CD8-positive, alpha-beta memory T cell (primary cell): Measurements from ENCODE around the gene GSTM3. TPM values are rescaled to one million over a fixed set of nuclear protein-coding genes. Genes with fewer than 3 reads are reported as not detected.
A peak's percentile ranks its signal among the peaks of the same experiment; 100 is the strongest.

Experiments used
- CTCF ChIA-PET: fragments of 350-600 bp; sonication (Branson Sonifier 250); formaldehyde crosslinking; loops from one replicate; lab custom pipeline; 2021; ENCODE audit warnings: antibody characterized with exemption; lab: Charles Lee
- POLR2A ChIA-PET: fragments of 350-600 bp; sonication (Branson Sonifier 250); formaldehyde crosslinking; loops from one replicate; lab custom pipeline; 2021; ENCODE audit warnings: antibody characterized with exemption; lab: Charles Lee
- DNase-seq, 5 donors: peaks; one replicate each; pipeline versions ENCODE4 v3.0.0 to v3.0.0-alpha.2; 2020 to 2022; ENCODE audit warnings: mixed read lengths in 1 of 5
- H3K27ac ChIP-seq: one replicate; pipeline ENCODE4 v1.7.0; 2013; ENCODE audit warnings: low read depth, mild to moderate bottlenecking, low read length, moderate library complexity
- H3K27me3 ChIP-seq: 2 replicates; pipeline ENCODE4 v1.7.0; 2013; ENCODE audit warnings: low read length, mild to moderate bottlenecking; ENCODE audit not compliant: insufficient read depth, poor library complexity, severe bottlenecking
- H3K36me3 ChIP-seq: 2 replicates; pipeline ENCODE4 v1.7.0; 2013; ENCODE audit warnings: mild to moderate bottlenecking, low read length, moderate library complexity; ENCODE audit not compliant: insufficient read depth
- H3K4me1 ChIP-seq: 2 replicates; pipeline ENCODE4 v1.7.0; 2013; ENCODE audit warnings: mild to moderate bottlenecking, low read length, moderate library complexity; ENCODE audit not compliant: insufficient read depth
- H3K4me3 ChIP-seq: 2 replicates; pipeline ENCODE4 v1.7.0; 2013; ENCODE audit warnings: mild to moderate bottlenecking, low read length
- H3K9me3 ChIP-seq: 2 replicates; pipeline ENCODE4 v1.7.0; 2013; ENCODE audit warnings: mild to moderate bottlenecking, low read length
- H3K27ac Mint-ChIP-seq, 8 donors: one replicate each; pipeline ENCODE4 v1.8.0; 2020 to 2021; ENCODE audit warnings: mixed read lengths in 8 of 8, mild to moderate bottlenecking in 6 of 8, inconsistent platforms in 3 of 8, moderate library complexity in 3 of 8
- H3K27me3 Mint-ChIP-seq, 2 donors: one replicate each; pipeline ENCODE4 v1.8.0; 2020 to 2021; ENCODE audit warnings: mixed read lengths in 2 of 2, mild to moderate bottlenecking in 1 of 2, moderate library complexity in 1 of 2
- H3K36me3 Mint-ChIP-seq, 3 donors: one replicate each; pipeline ENCODE4 v1.8.0; 2020 to 2021; ENCODE audit warnings: mixed read lengths in 3 of 3, inconsistent platforms in 1 of 3, mild to moderate bottlenecking in 1 of 3
- H3K4me1 Mint-ChIP-seq, 3 donors: one replicate each; pipeline ENCODE4 v1.8.0; 2020 to 2021; ENCODE audit warnings: mixed read lengths in 3 of 3, inconsistent platforms in 1 of 3, mild to moderate bottlenecking in 1 of 3
- H3K4me3 Mint-ChIP-seq, 7 donors: one replicate each; pipeline ENCODE4 v1.8.0; 2020 to 2021; ENCODE audit warnings: mixed read lengths in 7 of 7, mild to moderate bottlenecking in 6 of 7, moderate library complexity in 4 of 7, inconsistent platforms in 2 of 7
- H3K9me3 Mint-ChIP-seq, 5 donors: one replicate each; pipeline ENCODE4 v1.8.0; 2020 to 2022; ENCODE audit warnings: mixed read lengths in 5 of 5, mild to moderate bottlenecking in 3 of 5, moderate library complexity in 2 of 5, inconsistent platforms in 1 of 5
- polyA plus RNA-seq: library from polyadenylated mRNA; unstranded; fragments of 300-500 nt; fragmentation: Illumina TruSeq; gene quantifications from one replicate; pipeline ENCODE4 v1.2.3, GENCODE V29; 2021
- total RNA-seq, 2 experiments: library from RNA; stranded (reverse); gene quantifications; one replicate each; pipeline ENCODE4 v1.2.3, GENCODE V29; 2021

The GSTM3 gene
- total and polyA plus RNA-seq, 3 experiments from 2014 or later, result 7.2 to 23.1 (median 7.5) TPM

GRCh38 chr1:109773900-109774485, 33.2 kb upstream of the GSTM3 start:
- H3K9me3 Mint-ChIP-seq, result no peaks in the 10 kb centered on the region
- CTCF ChIA-PET, result interaction anchor here (0.8 to 27.0 kb wide), 15 partner anchors 9 to 290 kb away, joined by 3 to 520 read pairs (median 7); partner anchors contain the start of genes AHCYL1, ATXN7L2 and GNAI3
- Histone ChIP-seq H3K4me1 (peaks cover 4% of the 10 kb centered on the region), H3K9me3 (no peaks in the 10 kb centered on the region), H3K4me3 (no peak overlapping the region), H3K27me3 (no peaks in the 10 kb centered on the region), H3K27ac (no peak overlapping the region), H3K36me3 (no peaks in the 10 kb centered on the region)
- peak overlapping the region in 2 of 8 donors; percentile 6 to 33 for H3K27ac Mint-ChIP-seq
- no peak for DNase-seq
- peaks cover 0 to 3% (median 0%) of the 10 kb centered on the region in 3 donors for H3K36me3 Mint-ChIP-seq
- peaks cover 5 to 15% (median 5%) of the 10 kb centered on the region in 3 donors for H3K4me1 Mint-ChIP-seq
- POLR2A ChIA-PET, result interaction anchor here (0.7 to 1.4 kb wide), 2 partner anchors 134 to 211 kb away, joined by 3 to 5 read pairs; partner anchors contain the start of gene AHCYL1
- H3K27me3 Mint-ChIP-seq, result peaks cover 10 to 19% of the 10 kb centered on the region in 2 donors
- no peak overlapping the region for H3K4me3 Mint-ChIP-seq

GRCh38 chr1:109773203-109773899, 32.5 kb upstream of the GSTM3 start:
- CTCF ChIA-PET, result interaction anchor here (0.9 to 27.0 kb wide), 13 partner anchors 8 to 238 kb away, joined by 3 to 520 read pairs (median 7); partner anchors contain the start of genes AHCYL1 and GNAI3
- no peak overlapping the region for H3K4me3 Mint-ChIP-seq
- H3K27me3 Mint-ChIP-seq, result peaks cover 10 to 19% of the 10 kb centered on the region in 2 donors

GRCh38 chr1:109772658-109773202, 31.9 kb upstream of the GSTM3 start:
- H3K4me3 ChIP-seq, result no peak overlapping the region
- H3K4me1 ChIP-seq, result peaks cover 4% of the 10 kb centered on the region
- no peaks in the 10 kb centered on the region for H3K27me3 ChIP-seq
- DNase-seq, result no peak
- Mint-ChIP-seq H3K36me3 (peaks cover 0 to 3% (median 0%) of the 10 kb centered on the region in 3 donors), H3K27me3 (peaks cover 10 to 19% of the 10 kb centered on the region in 2 donors), H3K27ac (peak overlapping the region in 1 of 8 donors; percentile 61), H3K9me3 (no peaks in the 10 kb centered on the region), H3K4me3 (no peak overlapping the region), H3K4me1 (peaks cover 5 to 15% (median 5%) of the 10 kb centered on the region in 3 donors)
- CTCF ChIA-PET, result interaction anchor here (0.9 to 27.0 kb wide), 9 partner anchors 7 to 227 kb away, joined by 3 to 520 read pairs (median 22); partner anchors contain the start of genes AHCYL1 and GNAI3
- H3K9me3 ChIP-seq, result no peaks in the 10 kb centered on the region
- H3K27ac ChIP-seq, result no peak overlapping the region
- H3K36me3 ChIP-seq, result no peaks in the 10 kb centered on the region
- POLR2A ChIA-PET, result interaction anchor here (0.7 kb wide), 1 partner anchor 103 kb away, joined by 4 read pairs; no protein-coding TSS in a partner anchor

More at GRCh38 chr1:109773203-109773899, 32.5 kb upstream of the GSTM3 start:
- H3K4me1 ChIP-seq, result peaks cover 4% of the 10 kb centered on the region
- no peak overlapping the region for H3K4me3 ChIP-seq
- no peak overlapping the region for H3K27ac ChIP-seq
- H3K36me3 ChIP-seq, result no peaks in the 10 kb centered on the region
- peak; percentile 27 to 81 (median 61) for DNase-seq
- Mint-ChIP-seq H3K36me3 (peaks cover 0 to 3% (median 0%) of the 10 kb centered on the region in 3 donors), H3K27ac (peak overlapping the region in 2 of 8 donors; percentile 6 to 33), H3K9me3 (no peaks in the 10 kb centered on the region), H3K4me1 (peaks cover 5 to 15% (median 5%) of the 10 kb centered on the region in 3 donors)
- H3K9me3 ChIP-seq, result no peaks in the 10 kb centered on the region
- H3K27me3 ChIP-seq, result no peaks in the 10 kb centered on the region
- POLR2A ChIA-PET, result interaction anchor here (0.7 to 1.4 kb wide), 2 partner anchors 133 to 211 kb away, joined by 3 to 5 read pairs; partner anchors contain the start of gene AHCYL1

GRCh38 chr1:109771712-109772657, 31.1 kb upstream of the GSTM3 start:
- peaks cover 10 to 19% of the 10 kb centered on the region in 2 donors for H3K27me3 Mint-ChIP-seq
- Histone ChIP-seq H3K4me1 (peaks cover 2% of the 10 kb centered on the region), H3K27ac (no peak overlapping the region), H3K27me3 (no peaks in the 10 kb centered on the region), H3K9me3 (no peaks in the 10 kb centered on the region), H3K4me3 (no peak overlapping the region), H3K36me3 (no peaks in the 10 kb centered on the region)
- POLR2A ChIA-PET, result interaction anchor here (0.7 kb wide), 1 partner anchor 102 kb away, joined by 4 read pairs; no protein-coding TSS in a partner anchor
- H3K27ac Mint-ChIP-seq, result peak overlapping the region in 4 of 8 donors; percentile 23 to 61 (median 36)
- H3K4me1 Mint-ChIP-seq, result peaks cover 5 to 11% (median 5%) of the 10 kb centered on the region in 3 donors
- DNase-seq, result peak in 1 of 5 donors; percentile 41
- CTCF ChIA-PET, result interaction anchor here (0.9 to 27.0 kb wide), 6 partner anchors 19 to 226 kb away, joined by 3 to 520 read pairs (median 25); partner anchors contain the start of genes AHCYL1 and GNAI3
- no peak overlapping the region for H3K4me3 Mint-ChIP-seq
- peaks cover 0 to 3% (median 0%) of the 10 kb centered on the region in 3 donors for H3K36me3 Mint-ChIP-seq
- no peaks in the 10 kb centered on the region for H3K9me3 Mint-ChIP-seq

- H3K9me3 Mint-ChIP-seq, result no peaks in the 10 kb centered on the region
- ChIA-PET POLR2A (no interaction called here), CTCF (interaction anchor here (0.7 to 27.0 kb wide), 3 partner anchors 20 to 212 kb away, joined by 3 to 520 read pairs (median 117); partner anchors contain the start of gene AHCYL1)
- no peak overlapping the region for H3K27ac ChIP-seq
- H3K4me3 Mint-ChIP-seq, result no peak overlapping the region
- H3K36me3 Mint-ChIP-seq, result peaks cover 0 to 3% (median 0%) of the 10 kb centered on the region in 3 donors
- H3K36me3 ChIP-seq, result no peaks in the 10 kb centered on the region
- no peaks in the 10 kb centered on the region for H3K4me1 ChIP-seq
- H3K27me3 ChIP-seq, result no peaks in the 10 kb centered on the region
- no peak overlapping the region for H3K4me3 ChIP-seq
- DNase-seq, result peak in 1 of 5 donors; percentile 37
- H3K4me1 Mint-ChIP-seq, result peaks cover 4 to 5% (median 5%) of the 10 kb centered on the region in 3 donors
- peak overlapping the region in 2 of 8 donors; percentile 57 to 63 for H3K27ac Mint-ChIP-seq
- H3K27me3 Mint-ChIP-seq, result peaks cover 5 to 14% of the 10 kb centered on the region in 2 donors
- H3K9me3 ChIP-seq, result no peaks in the 10 kb centered on the region
Measured at GRCh38 chr1:109770331-109771095, 29.7 kb upstream of the GSTM3 start.

GRCh38 chr1:109769330-109770078, 28.7 kb upstream of the GSTM3 start:
- H3K27me3 ChIP-seq, result no peaks in the 10 kb centered on the region
- H3K4me3 ChIP-seq, result no peak overlapping the region
- H3K9me3 Mint-ChIP-seq, result no peaks in the 10 kb centered on the region
- no peaks in the 10 kb centered on the region for H3K4me1 ChIP-seq
- no peaks in the 10 kb centered on the region for H3K9me3 ChIP-seq
- no peak overlapping the region for H3K4me3 Mint-ChIP-seq
- ChIA-PET POLR2A (no interaction called here), CTCF (interaction anchor here (0.7 to 27.0 kb wide), 4 partner anchors 8 to 213 kb away, joined by 3 to 520 read pairs (median 60); partner anchors contain the start of gene AHCYL1)
- H3K4me1 Mint-ChIP-seq, result peaks cover 4 to 5% (median 5%) of the 10 kb centered on the region in 3 donors
- H3K27ac ChIP-seq, result no peak overlapping the region
- peak in 1 of 5 donors; percentile 22 for DNase-seq
- H3K36me3 ChIP-seq, result no peaks in the 10 kb centered on the region
- peaks cover 0 to 11% of the 10 kb centered on the region in 2 donors for H3K27me3 Mint-ChIP-seq
- H3K36me3 Mint-ChIP-seq, result peaks cover 0 to 3% (median 0%) of the 10 kb centered on the region in 3 donors
- peak overlapping the region in 1 of 8 donors; percentile 86 for H3K27ac Mint-ChIP-seq
